GM19099 (cell line): Measurements from ENCODE around the gene ZBTB46.

Source experiments
- POLR2A ChIP-seq: IDR thresholded peaks from 3 replicates; pipeline ENCODE4 v1.6.1; 2011; ENCODE audit warnings: low read depth; ENCODE audit not compliant: insufficient read length; ENCODE audit errors: extremely low read depth

ZBTB46 gene

GRCh38 chr20:63734111-63734945 is 96.7 kb downstream of the ZBTB46 start:
- no peak for TF ChIP-seq POLR2A

- TF ChIP-seq POLR2A, result no peak
Observed at GRCh38 chr20:63733579-63734081, 97.4 kb downstream of the ZBTB46 start.

GRCh38 chr20:63733117-63733516 is 97.9 kb downstream of the ZBTB46 start:
- TF ChIP-seq POLR2A, result no peak

GRCh38 chr20:63732118-63733095 is 98.7 kb downstream of the ZBTB46 start:
- TF ChIP-seq POLR2A, result peak; percentile 10

GRCh38 chr20:63731410-63731809 is 99.7 kb downstream of the ZBTB46 start:
- TF ChIP-seq POLR2A, result no peak

GRCh38 chr20:63718996-63719395 is 112.1 kb downstream of the ZBTB46 start:
- no peak for TF ChIP-seq POLR2A

- TF ChIP-seq POLR2A, result no peak
Observed at GRCh38 chr20:63714858-63715257, 116.2 kb downstream of the ZBTB46 start.

GRCh38 chr20:63712191-63712590 is 118.9 kb downstream of the ZBTB46 start:
- no peak for TF ChIP-seq POLR2A

GRCh38 chr20:63711085-63711645 is 119.9 kb downstream of the ZBTB46 start:
- TF ChIP-seq POLR2A, result no peak

- no peak for TF ChIP-seq POLR2A
Observed at GRCh38 chr20:63709149-63709527, 121.9 kb downstream of the ZBTB46 start.

- no peak for TF ChIP-seq POLR2A
Observed at GRCh38 chr20:63708301-63709148, 122.5 kb downstream of the ZBTB46 start.

GRCh38 chr20:63707558-63708300 is 123.3 kb downstream of the ZBTB46 start, which contains the start of the genes ARFRP1 and ZGPAT:
TSS of gene ARFRP1 (minus strand) at chr20:63707976. CDS start at chr20:63707091, 885 bp downstream.
TSS of gene ZGPAT (plus strand) at chr20:63708039. CDS start at chr20:63708581, 542 bp downstream.
- peak; percentile 70 for TF ChIP-seq POLR2A

- no peak for TF ChIP-seq POLR2A
Observed at GRCh38 chr20:63706852-63707557, 124.1 kb downstream of the ZBTB46 start.
